WTC11 (cell line): ENCODE data around the gene CALM3.

Experiments
- ATF3 ChIP-seq: sonication (generic); formaldehyde crosslinking; conservative IDR thresholded peaks from 2 replicates; pipeline ENCODE4 v1.8.1; 2022; ENCODE audit warnings: mild to moderate bottlenecking, missing genetic modification reagents
- JUN ChIP-seq: sonication (generic); formaldehyde crosslinking; IDR thresholded peaks from 2 replicates; pipeline ENCODE4 v1.8.0; 2023; ENCODE audit warnings: mild to moderate bottlenecking, missing genetic modification reagents
- MAX ChIP-seq: sonication (generic); formaldehyde crosslinking; IDR thresholded peaks from 2 replicates; pipeline ENCODE4 v1.8.0; 2022; ENCODE audit warnings: mild to moderate bottlenecking, missing genetic modification reagents
- SMAD3 ChIP-seq: sonication (generic); formaldehyde crosslinking; IDR thresholded peaks from 2 replicates; pipeline ENCODE4 v1.8.0; 2022; ENCODE audit warnings: missing genetic modification reagents, mild to moderate bottlenecking, borderline replicate concordance
- TEAD4 ChIP-seq: sonication (generic); formaldehyde crosslinking; IDR thresholded peaks from 2 replicates; pipeline ENCODE4 v1.8.0; 2022; ENCODE audit warnings: mild to moderate bottlenecking, missing genetic modification reagents
- ZNF138 ChIP-seq: sonication (generic); formaldehyde crosslinking; conservative IDR thresholded peaks from 2 replicates; pipeline ENCODE4 v1.8.1; 2022; ENCODE audit warnings: mild to moderate bottlenecking, moderate library complexity, missing genetic modification reagents
- TF ChIP-seq, protein P1 (sequence below): fragments of 200-600 bp; IDR thresholded peaks from 2 replicates; pipeline ENCODE4 v1.8.0; 2022; ENCODE audit warnings: antibody characterized with exemption
- TF ChIP-seq, protein P2 (sequence below): sonication (generic); formaldehyde crosslinking; IDR thresholded peaks from 2 replicates; pipeline ENCODE4 v1.8.1; 2022; ENCODE audit warnings: low read depth, missing genetic modification reagents, borderline replicate concordance
- TF ChIP-seq, protein P3 (sequence below): sonication (generic); formaldehyde crosslinking; IDR thresholded peaks from 2 replicates; pipeline ENCODE4 v1.8.0; 2023; ENCODE audit warnings: mild to moderate bottlenecking, missing genetic modification reagents
- TF ChIP-seq, protein P4 (sequence below): sonication (generic); formaldehyde crosslinking; IDR thresholded peaks from 2 replicates; pipeline ENCODE4 v1.8.1; 2022; ENCODE audit warnings: missing genetic modification reagents, borderline replicate concordance

DNA sequence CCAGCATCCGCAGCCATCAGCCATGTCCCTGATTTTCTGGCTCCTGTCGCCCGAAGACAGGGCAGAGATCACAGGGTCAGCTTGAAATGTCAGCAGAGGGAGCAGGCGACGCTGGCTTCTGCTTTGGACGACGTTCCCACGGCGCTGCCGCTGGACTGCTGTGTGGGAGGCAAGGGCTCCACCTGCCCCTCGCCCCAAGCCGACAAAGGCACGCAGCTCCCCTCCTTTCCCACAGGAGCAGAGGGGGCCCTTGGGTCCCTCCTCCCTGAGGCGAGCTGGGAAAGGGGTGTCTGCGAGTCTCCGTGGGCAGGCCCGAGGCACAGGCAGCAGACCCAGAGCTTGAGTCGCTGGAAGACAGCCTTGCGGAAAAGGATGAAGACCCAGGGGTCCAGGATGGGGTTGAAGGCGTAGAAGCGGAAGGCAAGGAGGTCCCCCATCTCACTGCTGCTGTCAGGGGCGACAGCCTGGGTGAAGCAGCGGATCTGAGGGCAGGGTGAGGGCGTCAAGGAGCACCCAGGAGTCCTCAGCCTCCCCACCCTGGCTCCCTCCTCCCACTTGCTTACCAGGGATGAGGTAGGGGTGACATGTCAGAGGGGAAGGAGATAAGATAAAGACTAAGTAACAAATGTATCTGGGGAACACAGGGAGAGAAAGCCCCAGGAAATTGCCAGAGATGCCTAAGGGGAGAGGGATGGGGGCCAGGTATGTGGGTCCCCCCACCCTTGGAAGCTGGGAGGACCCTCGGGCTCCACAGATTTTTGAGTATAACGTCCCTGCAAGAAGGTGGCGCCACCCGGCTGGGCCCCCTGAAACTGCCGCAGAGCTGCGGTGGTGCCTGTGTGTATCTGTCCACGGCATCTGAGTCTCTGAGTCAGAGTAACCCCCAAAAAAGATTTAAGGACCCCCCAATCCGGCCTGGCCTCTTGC, 20.3 kb downstream of the CALM3 start:
- TF ChIP-seq SMAD3 (CRISPR knock-in tag), result no peak
- TF ChIP-seq, protein P1, sequence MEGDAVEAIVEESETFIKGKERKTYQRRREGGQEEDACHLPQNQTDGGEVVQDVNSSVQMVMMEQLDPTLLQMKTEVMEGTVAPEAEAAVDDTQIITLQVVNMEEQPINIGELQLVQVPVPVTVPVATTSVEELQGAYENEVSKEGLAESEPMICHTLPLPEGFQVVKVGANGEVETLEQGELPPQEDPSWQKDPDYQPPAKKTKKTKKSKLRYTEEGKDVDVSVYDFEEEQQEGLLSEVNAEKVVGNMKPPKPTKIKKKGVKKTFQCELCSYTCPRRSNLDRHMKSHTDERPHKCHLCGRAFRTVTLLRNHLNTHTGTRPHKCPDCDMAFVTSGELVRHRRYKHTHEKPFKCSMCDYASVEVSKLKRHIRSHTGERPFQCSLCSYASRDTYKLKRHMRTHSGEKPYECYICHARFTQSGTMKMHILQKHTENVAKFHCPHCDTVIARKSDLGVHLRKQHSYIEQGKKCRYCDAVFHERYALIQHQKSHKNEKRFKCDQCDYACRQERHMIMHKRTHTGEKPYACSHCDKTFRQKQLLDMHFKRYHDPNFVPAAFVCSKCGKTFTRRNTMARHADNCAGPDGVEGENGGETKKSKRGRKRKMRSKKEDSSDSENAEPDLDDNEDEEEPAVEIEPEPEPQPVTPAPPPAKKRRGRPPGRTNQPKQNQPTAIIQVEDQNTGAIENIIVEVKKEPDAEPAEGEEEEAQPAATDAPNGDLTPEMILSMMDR, result no peak
- no peak for TF ChIP-seq ZNF138 (CRISPR knock-in tag)
- TF ChIP-seq, protein P2, sequence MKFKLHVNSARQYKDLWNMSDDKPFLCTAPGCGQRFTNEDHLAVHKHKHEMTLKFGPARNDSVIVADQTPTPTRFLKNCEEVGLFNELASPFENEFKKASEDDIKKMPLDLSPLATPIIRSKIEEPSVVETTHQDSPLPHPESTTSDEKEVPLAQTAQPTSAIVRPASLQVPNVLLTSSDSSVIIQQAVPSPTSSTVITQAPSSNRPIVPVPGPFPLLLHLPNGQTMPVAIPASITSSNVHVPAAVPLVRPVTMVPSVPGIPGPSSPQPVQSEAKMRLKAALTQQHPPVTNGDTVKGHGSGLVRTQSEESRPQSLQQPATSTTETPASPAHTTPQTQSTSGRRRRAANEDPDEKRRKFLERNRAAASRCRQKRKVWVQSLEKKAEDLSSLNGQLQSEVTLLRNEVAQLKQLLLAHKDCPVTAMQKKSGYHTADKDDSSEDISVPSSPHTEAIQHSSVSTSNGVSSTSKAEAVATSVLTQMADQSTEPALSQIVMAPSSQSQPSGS (CRISPR knock-in tag), result no peak
- TF ChIP-seq ATF3 (CRISPR knock-in tag), result no peak
- no peak for TF ChIP-seq JUN (CRISPR knock-in tag)
- TF ChIP-seq, protein P3, sequence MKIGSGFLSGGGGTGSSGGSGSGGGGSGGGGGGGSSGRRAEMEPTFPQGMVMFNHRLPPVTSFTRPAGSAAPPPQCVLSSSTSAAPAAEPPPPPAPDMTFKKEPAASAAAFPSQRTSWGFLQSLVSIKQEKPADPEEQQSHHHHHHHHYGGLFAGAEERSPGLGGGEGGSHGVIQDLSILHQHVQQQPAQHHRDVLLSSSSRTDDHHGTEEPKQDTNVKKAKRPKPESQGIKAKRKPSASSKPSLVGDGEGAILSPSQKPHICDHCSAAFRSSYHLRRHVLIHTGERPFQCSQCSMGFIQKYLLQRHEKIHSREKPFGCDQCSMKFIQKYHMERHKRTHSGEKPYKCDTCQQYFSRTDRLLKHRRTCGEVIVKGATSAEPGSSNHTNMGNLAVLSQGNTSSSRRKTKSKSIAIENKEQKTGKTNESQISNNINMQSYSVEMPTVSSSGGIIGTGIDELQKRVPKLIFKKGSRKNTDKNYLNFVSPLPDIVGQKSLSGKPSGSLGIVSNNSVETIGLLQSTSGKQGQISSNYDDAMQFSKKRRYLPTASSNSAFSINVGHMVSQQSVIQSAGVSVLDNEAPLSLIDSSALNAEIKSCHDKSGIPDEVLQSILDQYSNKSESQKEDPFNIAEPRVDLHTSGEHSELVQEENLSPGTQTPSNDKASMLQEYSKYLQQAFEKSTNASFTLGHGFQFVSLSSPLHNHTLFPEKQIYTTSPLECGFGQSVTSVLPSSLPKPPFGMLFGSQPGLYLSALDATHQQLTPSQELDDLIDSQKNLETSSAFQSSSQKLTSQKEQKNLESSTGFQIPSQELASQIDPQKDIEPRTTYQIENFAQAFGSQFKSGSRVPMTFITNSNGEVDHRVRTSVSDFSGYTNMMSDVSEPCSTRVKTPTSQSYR (CRISPR knock-in tag), result no peak
- TF ChIP-seq MAX, result no peak
- no peak for TF ChIP-seq TEAD4 (CRISPR knock-in tag)
- TF ChIP-seq, protein P4, sequence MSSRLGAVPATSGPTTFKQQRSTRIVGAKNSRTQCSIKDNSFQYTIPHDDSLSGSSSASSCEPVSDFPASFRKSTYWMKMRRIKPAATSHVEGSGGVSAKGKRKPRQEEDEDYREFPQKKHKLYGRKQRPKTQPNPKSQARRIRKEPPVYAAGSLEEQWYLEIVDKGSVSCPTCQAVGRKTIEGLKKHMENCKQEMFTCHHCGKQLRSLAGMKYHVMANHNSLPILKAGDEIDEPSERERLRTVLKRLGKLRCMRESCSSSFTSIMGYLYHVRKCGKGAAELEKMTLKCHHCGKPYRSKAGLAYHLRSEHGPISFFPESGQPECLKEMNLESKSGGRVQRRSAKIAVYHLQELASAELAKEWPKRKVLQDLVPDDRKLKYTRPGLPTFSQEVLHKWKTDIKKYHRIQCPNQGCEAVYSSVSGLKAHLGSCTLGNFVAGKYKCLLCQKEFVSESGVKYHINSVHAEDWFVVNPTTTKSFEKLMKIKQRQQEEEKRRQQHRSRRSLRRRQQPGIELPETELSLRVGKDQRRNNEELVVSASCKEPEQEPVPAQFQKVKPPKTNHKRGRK (CRISPR knock-in tag), result no peak
